K562 (cell line): Measurements from ENCODE around the gene CRYBB1. TPM values are rescaled to one million over a fixed set of nuclear protein-coding genes. Genes with fewer than 3 reads are reported as not detected.

Source experiments
- ATAC-seq: fragments of 200-7000 bp; cut with Tn5 transposase; 3 replicates; pipeline ENCODE4 v1.9.1; 2020; ENCODE audit warnings: moderate library complexity
- BruUV-seq: library from RNA; stranded (reverse); fragments of 400-500 nt; replicated peaks from 2 replicates; lab custom pipeline; 2021; lab: Mats Ljungman, UMichigan
- CTCF ChIA-PET: fragments of 300-600 bp; formaldehyde crosslinking; extraction: SDS; loops from one replicate; lab custom pipeline; 2021; ENCODE audit warnings: low intra/inter-chr PET ratio; lab: Yijun Ruan, JAX
- POLR2A ChIA-PET: fragments of 300-600, 350-650 bp; sonication (Branson Sonifier 250); formaldehyde crosslinking; extraction: SDS; loops from one replicate; lab custom pipeline; 2021; ENCODE audit warnings: antibody characterized with exemption, inconsistent platforms; lab: Yijun Ruan, JAX
- DNase-seq, 4 experiments: peaks; one replicate each; pipeline versions ENCODE4 v3.0.0 to v3.0.0-alpha.2; 2011 to 2018; ENCODE audit warnings: low spot score in 3 of 4, mixed read lengths in 3 of 4; ENCODE audit errors: extremely low read depth in 1 of 4
- FAIRE-seq: peaks from 2 replicates; lab custom pipeline; 2011; peaks lifted over from hg19 to GRCh38; lab: Jason Lieb, UNC
- H2AFZ ChIP-seq: 2 replicates; pipeline ENCODE4 v1.6.0; 2011; ENCODE audit warnings: low read depth, low read length, control low read depth, inconsistent platforms
- H3K27ac ChIP-seq: fragments of 200-600 bp; 3 replicates; pipeline ENCODE4 v1.8.0; 2011; ENCODE audit warnings: low read depth, mild to moderate bottlenecking, control low read depth, inconsistent platforms, low read length, moderate library complexity, mixed read lengths; ENCODE audit errors: extremely low read depth
- H3K27me3 ChIP-seq, 2 experiments: fragments of 300-600 bp in 1 of 2; 2 replicates in 1 of 2; 3 replicates in 1 of 2; pipeline versions ENCODE4 v1.6.0 to v1.8.0; 2011; ENCODE audit warnings: inconsistent platforms in 2 of 2, low read length in 2 of 2, mild to moderate bottlenecking in 1 of 2, mixed read lengths in 1 of 2, moderate library complexity in 1 of 2; ENCODE audit not compliant: control insufficient read depth in 2 of 2, insufficient read depth in 2 of 2
- H3K36me3 ChIP-seq: fragments of 300-600 bp; 3 replicates; pipeline ENCODE4 v1.8.0; 2011; ENCODE audit warnings: mild to moderate bottlenecking, low read length, inconsistent platforms; ENCODE audit not compliant: control insufficient read depth, insufficient read depth
- H3K4me1 ChIP-seq, 2 experiments: fragments of 200-600 bp in 1 of 2; replicated peaks in 1 of 2; 2 replicates in 1 of 2; 3 replicates in 1 of 2; pipeline versions ENCODE4 v1.5.1 to v1.8.0; 2011; ENCODE audit warnings: inconsistent platforms in 2 of 2, low read length in 2 of 2, mild to moderate bottlenecking in 1 of 2, mixed read lengths in 1 of 2, moderate library complexity in 1 of 2; ENCODE audit not compliant: control insufficient read depth in 2 of 2, insufficient read depth in 2 of 2
- H3K4me2 ChIP-seq: 2 replicates; pipeline ENCODE4 v1.6.1; 2011; ENCODE audit warnings: low read length, control low read depth, inconsistent platforms, mixed read lengths; ENCODE audit not compliant: insufficient read depth
- H3K4me3 ChIP-seq: fragments of 200-600 bp; sonication (generic), shearing (Covaris generic); 2 replicates; pipeline ENCODE4 v1.5.1; 2016; ENCODE audit warnings: control low read depth, inconsistent platforms
- H3K79me2 ChIP-seq: fragments of 200-600 bp; 3 replicates; pipeline ENCODE4 v1.8.0; 2011; ENCODE audit warnings: low read length, inconsistent platforms; ENCODE audit not compliant: control insufficient read depth, insufficient read depth
- H3K9ac ChIP-seq, 2 experiments: 2 replicates each; pipeline versions ENCODE4 v1.6.0 to v1.6.1; 2011; ENCODE audit warnings: low read depth in 2 of 2, low read length in 2 of 2, control low read depth in 1 of 2, inconsistent platforms in 1 of 2, mild to moderate bottlenecking in 1 of 2, mixed read lengths in 1 of 2; ENCODE audit not compliant: insufficient read depth in 1 of 2
- H3K9me1 ChIP-seq: one replicate; pipeline ENCODE4 v1.6.0; 2011; ENCODE audit warnings: inconsistent platforms, mild to moderate bottlenecking, low read length, moderate library complexity; ENCODE audit not compliant: control insufficient read depth, insufficient read depth
- H3K9me3 ChIP-seq: replicated peaks from 2 replicates; pipeline ENCODE4 v1.5.1; 2011; ENCODE audit warnings: low read depth, low read length, inconsistent platforms; ENCODE audit not compliant: control insufficient read depth, insufficient read depth
- H4K20me1 ChIP-seq: replicated peaks from 2 replicates; pipeline ENCODE4 v1.6.1; 2011; ENCODE audit warnings: low read length, inconsistent platforms, mixed read lengths; ENCODE audit not compliant: control insufficient read depth, insufficient read depth
- ARHGAP35 ChIP-seq: fragments of 450-650 bp; IDR thresholded peaks from 2 replicates; pipeline ENCODE4 v1.6.1; 2018; ENCODE audit not compliant: partially characterized antibody
- CBFA2T3 ChIP-seq: fragments of 450-650 bp; IDR thresholded peaks from 2 replicates; pipeline ENCODE4 v1.6.1; 2017
- DMBX1 ChIP-seq: fragments of 250-450 bp; sonication (Bioruptor Pico); IDR thresholded peaks from 2 replicates; pipeline ENCODE4 v1.8.0; 2022; ENCODE audit warnings: inconsistent platforms, mild to moderate bottlenecking, moderate library complexity, borderline replicate concordance
- E2F6 ChIP-seq, 2 experiments: IDR thresholded peaks; 2 replicates each; pipeline ENCODE4 v1.6.1; 2011; ENCODE audit warnings: borderline replicate concordance in 1 of 2, control low read depth in 1 of 2, low read depth in 1 of 2, low read length in 1 of 2, mild to moderate bottlenecking in 1 of 2, mixed read lengths in 1 of 2, moderate library complexity in 1 of 2; ENCODE audit not compliant: insufficient read depth in 1 of 2, insufficient read length in 1 of 2, poor library complexity in 1 of 2, severe bottlenecking in 1 of 2; ENCODE audit errors: extremely low read depth in 1 of 2
- HNRNPUL1 ChIP-seq: fragments of 200-400 bp; formaldehyde crosslinking; IDR thresholded peaks from 2 replicates; pipeline ENCODE4 v1.6.1; 2017; ENCODE audit warnings: low read length
- HOMEZ ChIP-seq: fragments of 250-450 bp; sonication (Bioruptor Pico); IDR thresholded peaks from 2 replicates; pipeline ENCODE4 v1.4.0; 2020; ENCODE audit warnings: mild to moderate bottlenecking, moderate library complexity
- MAFF ChIP-seq: IDR thresholded peaks from 2 replicates; pipeline ENCODE4 v1.6.1; 2012; ENCODE audit warnings: low read length, improper control_type of control experiment
- NRF1 ChIP-seq, 2 experiments: fragments of 450-650 bp; IDR thresholded peaks in 1 of 2; conservative IDR thresholded peaks in 1 of 2; 2 replicates each; pipeline ENCODE4 v1.6.1; 2014; ENCODE audit warnings: mild to moderate bottlenecking in 2 of 2
- SFPQ ChIP-seq: fragments of 200-400 bp; formaldehyde crosslinking; IDR thresholded peaks from 2 replicates; pipeline ENCODE4 v1.6.1; 2017; ENCODE audit warnings: mild to moderate bottlenecking, low read depth, low read length, moderate library complexity
- SMAD4 ChIP-seq: fragments of 250-450 bp; sonication (Bioruptor Pico); conservative IDR thresholded peaks from 2 replicates; pipeline ENCODE4 v1.8.0; 2021; ENCODE audit warnings: inconsistent platforms, mild to moderate bottlenecking, moderate library complexity
- SMC3 ChIP-seq: conservative IDR thresholded peaks from 2 replicates; pipeline ENCODE4 v1.6.1; 2011; ENCODE audit warnings: low read depth, low read length, improper control_type of control experiment; ENCODE audit not compliant: insufficient read depth
- WGBS: fragments of 100-300 bp; shearing (Covaris generic); methylation state at CpG from one replicate; pipeline ENCODE4 v1.1.6; 2016; ENCODE audit warnings: low coverage, mixed read lengths; ENCODE audit not compliant: insufficient coverage; ENCODE audit errors: missing lambda C conversion rate; 5-methylcytosine and 5-hydroxymethylcytosine counted together
- in situ Hi-C: fragments of 300-500 bp; cut with MboI; formaldehyde crosslinking; loops from 4 replicates; pipeline ENCODE4 v1.15.0; 2018; ENCODE audit warnings: inconsistent platforms, mixed read lengths
- intact Hi-C: fragments of 100-400 bp; cut with micrococcal nuclease; formaldehyde crosslinking; loops from 2 replicates; pipeline ENCODE4 v1.14.2; 2022
- polyA plus RNA-seq, 8 experiments: library from polyadenylated mRNA; depleted of rRNA in 4 of 8; stranded (reverse) in 5 of 8; unstranded in 3 of 8; fragments of >200 nt; fragmentation: Nextera tagmentation in 2 of 8; fragmentation: Illumina TruSeq in 1 of 8; extraction: Ambion mirVana in 2 of 8; extraction: Trizol in 1 of 8; gene quantifications; 2 replicates each; pipeline versions ENCODE4 v1.2.1 to v1.2.3, GENCODE V29; 2011 to 2014; ENCODE audit warnings: inconsistent platforms in 1 of 8, missing spikeins in 1 of 8
- total RNA-seq, 7 experiments: library from RNA; depleted of rRNA in 6 of 7; stranded (reverse); fragments of >200 nt in 6 of 7; fragmentation: Illumina TruSeq in 2 of 7; extraction: Trizol in 2 of 7; gene quantifications; 2 replicates each; pipeline versions ENCODE4 v1.2.1 to v1.2.3, GENCODE V29; 2011 to 2021; ENCODE audit warnings: low replicate concordance in 1 of 7

The CRYBB1 gene
- total and polyA plus RNA-seq, 9 of the 15 experiments (the other 6 are each of a cell fraction or from before 2014, with no cell fraction given): 0.16 to 0.45 (median 0.33) TPM; not detected in 2

GRCh38 chr22:26629988-26630761 is 12.3 kb upstream of the CRYBB1 start:
- ChIA-PET CTCF (interaction anchor here (0.6 kb wide), 1 partner anchor 224 kb away, joined by 3 read pairs; no protein-coding TSS in a partner anchor), POLR2A (no interaction called here)
- H3K36me3 ChIP-seq: no peaks in the 10 kb centered on the region
- H3K4me3 ChIP-seq: no peak overlapping the region
- intact Hi-C loops (no loop called here), in situ Hi-C loops (no loop called here)
- peak overlapping the region; percentile 93 for H2AFZ ChIP-seq
- no TSS peak for BruUV-seq
- ATAC-seq (peak; percentile 72), FAIRE-seq (peak; percentile 48), DNase-seq (peak; percentile 27 to 76 (median 54))
- WGBS: 19% methylated on average over 16 of the region's 18 CpGs
- H3K9ac ChIP-seq: peak overlapping the region; percentile 67 to 72; a peak in 3 of 4 replicates
- H3K27me3 ChIP-seq: no peaks in the 10 kb centered on the region
- no peaks in the 10 kb centered on the region for H4K20me1 ChIP-seq
- peaks cover 7% of the 10 kb centered on the region; the same call in 1 of the 3 replicates for H3K79me2 ChIP-seq
- H3K4me1 ChIP-seq: peaks cover 20 to 49% of the 10 kb centered on the region in 2 experiments
- peaks cover 4% of the 10 kb centered on the region for H3K9me1 ChIP-seq
- H3K4me2 ChIP-seq: peak overlapping the region; percentile 51
- H3K27ac ChIP-seq: peak overlapping the region; percentile 90
- peaks cover 2% of the 10 kb centered on the region; the same call in 1 of the 2 replicates for H3K9me3 ChIP-seq
- no peak for TF ChIP-seq HOMEZ (CRISPR knock-in tag)
- TF ChIP-seq ARHGAP35: no peak
- peak; percentile 86 to 88 for TF ChIP-seq NRF1 (conservative IDR thresholded peaks at IDR 0.05 in 1 of 2, IDR thresholded peaks at IDR 0.05 in 1 of 2)
- peak; percentile 68 for TF ChIP-seq DMBX1 (CRISPR knock-in tag)
- TF ChIP-seq SMC3: no peak
- TF ChIP-seq SFPQ: no peak
- TF ChIP-seq CBFA2T3: 0 out of 2 replicates have a peak, but pooled peaks have one; percentile 12
- TF ChIP-seq SMAD4 (CRISPR knock-in tag): peak; percentile 58; the same call in 1 of the 2 replicates
- TF ChIP-seq MAFF: peak; percentile 75
- no peak for TF ChIP-seq HNRNPUL1
- peak in 1 of 2 experiments; percentile 11 for TF ChIP-seq E2F6 (IDR thresholded peaks at IDR 0.05; ENCODE audit: borderline replicate concordance in 1 of 2, extremely low read depth in 1 of 2, insufficient read depth in 1 of 2, insufficient read length in 1 of 2, low read depth in 1 of 2, low read length in 1 of 2, poor library complexity in 1 of 2, severe bottlenecking in 1 of 2)
